Colonic mucosa (tissue), 4 donors: ENCODE measurements around the gene CCDC148. TPM values are rescaled to one million over a fixed set of nuclear protein-coding genes. Genes with fewer than 3 reads are reported as not detected.

Source experiments
- DNase-seq: peaks from one replicate; pipeline ENCODE4 v3.0.0-alpha.2; 2020
- H3K27ac ChIP-seq: fragments of 200-600 bp; one replicate; pipeline ENCODE4 v1.8.0; 2021
- H3K27me3 ChIP-seq: fragments of 200-600 bp; one replicate; pipeline ENCODE4 v1.8.0; 2021
- H3K36me3 ChIP-seq: fragments of 200-600 bp; one replicate; pipeline ENCODE4 v1.8.0; 2021
- H3K4me1 ChIP-seq: fragments of 200-600 bp; one replicate; pipeline ENCODE4 v1.8.0; 2021; ENCODE audit warnings: mild to moderate bottlenecking
- H3K4me3 ChIP-seq: fragments of 200-600 bp; one replicate; pipeline ENCODE4 v1.8.0; 2021
- H3K9ac ChIP-seq, 2 donors: one replicate each; pipeline ENCODE4 v1.7.0; 2013; ENCODE audit warnings: control low read depth in 2 of 2, low read depth in 2 of 2, low read length in 2 of 2
- H3K9me3 ChIP-seq: fragments of 200-600 bp; one replicate; pipeline ENCODE4 v1.8.0; 2021
- CTCF ChIP-seq: fragments of 200-600 bp; IDR thresholded peaks from one replicate; pipeline ENCODE4 v1.8.0; 2022; ENCODE audit warnings: antibody characterized with exemption, mild to moderate bottlenecking
- intact Hi-C: fragments of 100-400 bp; cut with DNase I; formaldehyde crosslinking; loops from one replicate; pipeline ENCODE4 v1.14.1; 2022
- total RNA-seq, 2 donors: library from RNA; stranded (reverse); fragmentation: NEBNext Ultra II Directional in 1 of 2; extraction: Animal tissue kit (Norgen Biotek cat#: 25700) in 1 of 2; gene quantifications; one replicate each; pipeline ENCODE4 v1.2.1, GENCODE V29; 2021
- donor health status: healthy.
- donor health status: DM: no; HTN: no; CAD: no.
- donor health status: DM: no; HTN: no; CAD: no.

Gene CCDC148
- total RNA-seq, 2 donors from 2014 or later: 0.13 to 0.49 TPM

- Histone ChIP-seq H3K9ac (no peak overlapping the region), H3K4me1 (no peaks in the 10 kb centered on the region), H3K4me3 (no peak overlapping the region), H3K36me3 (no peaks in the 10 kb centered on the region), H3K27ac (no peak overlapping the region), H3K27me3 (no peaks in the 10 kb centered on the region), H3K9me3 (no peaks in the 10 kb centered on the region)
- intact Hi-C loops: no loop called here
- no peak for TF ChIP-seq CTCF
- DNase-seq: no peak
These were observed 235.2 kb downstream of the CCDC148 start for GRCh38 chr2:158221063-158222020.

- no peak overlapping the region for H3K27ac ChIP-seq
These were observed 239.0 kb downstream of the CCDC148 start for GRCh38 chr2:158217593-158217992.

DNA sequence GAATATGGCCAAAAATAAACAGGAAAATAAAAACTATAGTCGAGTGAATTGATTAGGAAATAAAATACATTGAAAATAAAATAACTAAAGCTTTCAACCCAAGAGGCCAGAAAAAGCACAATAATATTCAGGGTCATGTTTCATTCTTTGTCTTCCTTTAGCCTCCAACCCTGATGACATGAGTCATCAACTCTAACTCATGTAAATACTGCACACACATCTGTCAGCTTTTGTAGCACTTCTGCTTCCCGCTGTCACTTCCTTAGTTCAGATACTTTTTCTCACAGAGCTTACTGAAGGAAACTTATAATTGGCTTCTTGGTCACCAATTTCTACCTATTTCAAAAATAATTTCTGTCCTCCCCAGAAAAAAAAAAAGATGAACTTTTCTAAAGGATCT is 242.1 kb downstream of the CCDC148 start:
- H3K27me3 ChIP-seq: no peaks in the 10 kb centered on the region

More at GRCh38 chr2:158217593-158217992, 239.0 kb downstream of the CCDC148 start:
- no peak for DNase-seq
- H3K4me1 ChIP-seq: no peaks in the 10 kb centered on the region
- no peak overlapping the region for H3K9ac ChIP-seq
- intact Hi-C loops: no loop called here
- no peak for TF ChIP-seq CTCF
- no peaks in the 10 kb centered on the region for H3K27me3 ChIP-seq
- no peaks in the 10 kb centered on the region for H3K36me3 ChIP-seq
- no peaks in the 10 kb centered on the region for H3K9me3 ChIP-seq
- no peak overlapping the region for H3K4me3 ChIP-seq

DNA sequence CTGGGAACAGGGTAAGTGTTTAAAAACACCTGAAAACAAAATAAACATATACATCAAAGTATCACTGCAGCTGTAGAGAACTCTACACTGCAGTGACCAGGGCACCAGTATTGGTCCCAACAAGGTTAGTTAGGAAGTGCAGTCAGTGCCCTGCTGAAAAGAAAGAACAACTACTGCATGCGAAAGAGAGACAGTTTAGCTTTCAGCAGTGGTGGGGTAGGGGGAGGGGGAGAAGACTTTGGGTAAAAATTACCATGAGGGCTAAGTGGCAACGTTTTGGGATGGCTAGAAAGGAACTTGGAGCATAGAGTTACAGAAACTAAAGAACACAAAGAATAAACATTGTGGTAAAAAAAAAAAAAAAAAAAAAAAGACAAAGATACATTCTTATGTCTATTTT is 242.8 kb downstream of the CCDC148 start:
- no peaks in the 10 kb centered on the region for H3K27me3 ChIP-seq
- no peak overlapping the region for H3K27ac ChIP-seq

More for the DNA sequence above, 242.1 kb downstream of the CCDC148 start:
- Histone ChIP-seq H3K4me1 (no peaks in the 10 kb centered on the region), H3K36me3 (no peaks in the 10 kb centered on the region), H3K4me3 (no peak overlapping the region), H3K27ac (no peak overlapping the region), H3K9me3 (no peaks in the 10 kb centered on the region), H3K9ac (no peak overlapping the region)
- TF ChIP-seq CTCF: no peak
- no peak for DNase-seq
- intact Hi-C loops: no loop called here

DNA sequence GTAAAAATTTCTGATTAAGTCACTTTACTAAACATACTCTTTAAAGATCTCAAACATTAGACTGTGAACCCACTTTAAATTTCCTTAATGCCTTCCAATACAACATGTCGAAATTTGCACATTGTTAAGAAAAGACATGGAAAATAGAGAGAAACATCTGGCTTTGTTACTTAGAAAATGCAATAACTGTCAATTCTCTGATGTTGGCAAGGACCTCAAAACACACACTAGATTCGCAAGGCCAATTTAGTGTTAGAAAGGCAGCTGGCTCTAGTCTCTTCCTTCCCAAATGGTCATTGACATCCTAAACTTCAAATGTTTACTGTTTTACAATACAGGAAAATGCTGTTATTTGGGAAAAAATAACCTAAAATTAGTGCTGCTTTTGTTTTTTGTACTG is 244.3 kb downstream of the CCDC148 start:
- no peaks in the 10 kb centered on the region for H3K4me1 ChIP-seq
- no peak overlapping the region for H3K27ac ChIP-seq
- no peaks in the 10 kb centered on the region for H3K9me3 ChIP-seq
- no peaks in the 10 kb centered on the region for H3K27me3 ChIP-seq
- H3K36me3 ChIP-seq: no peaks in the 10 kb centered on the region
- DNase-seq: no peak
- H3K9ac ChIP-seq: no peak overlapping the region
- intact Hi-C loops: no loop called here
- no peak for TF ChIP-seq CTCF
- no peak overlapping the region for H3K4me3 ChIP-seq

More for the DNA sequence above, 242.8 kb downstream of the CCDC148 start:
- Histone ChIP-seq H3K9ac (no peak overlapping the region), H3K9me3 (no peaks in the 10 kb centered on the region), H3K4me1 (no peaks in the 10 kb centered on the region), H3K36me3 (no peaks in the 10 kb centered on the region), H3K4me3 (no peak overlapping the region)
- no peak for TF ChIP-seq CTCF
- DNase-seq: no peak
- intact Hi-C loops: no loop called here
